GM12872 (cell line): ENCODE data around the gene ATG16L1.

ENCODE experiments used
- TF ChIP-seq, protein P1 (sequence below): IDR thresholded peaks from 3 replicates; pipeline ENCODE4 v1.5.1; 2011; ENCODE audit warnings: low read depth, mild to moderate bottlenecking, low read length, moderate library complexity; ENCODE audit not compliant: insufficient read depth

Gene ATG16L1

DNA sequence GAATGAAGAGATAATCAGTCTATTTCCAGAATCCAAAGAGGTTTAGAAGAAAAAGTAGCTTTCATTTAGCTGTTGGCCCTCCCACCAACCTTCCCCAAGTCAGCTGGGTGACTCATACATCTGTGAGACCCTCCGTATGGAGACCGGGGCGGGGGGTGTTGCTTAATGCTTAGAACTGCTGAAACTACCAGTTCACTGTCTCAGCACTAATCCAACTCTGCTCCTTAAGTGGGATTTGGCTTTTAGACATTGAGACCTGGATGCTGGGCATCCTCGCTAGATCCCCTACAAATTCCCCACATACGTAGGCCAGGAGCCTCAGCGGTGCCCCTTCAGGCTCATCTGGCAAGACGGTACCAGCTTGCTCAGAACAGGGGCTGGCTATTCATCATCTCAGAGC lies 56.1 kb downstream of the ATG16L1 start, which contains the start of gene SAG:
Gene SAG, plus strand, starts transcription at position 252 of the 400 bp plus-strand sequence. CDS start 1,374 bp downstream, outside the sequence.
- TF ChIP-seq, protein P1, sequence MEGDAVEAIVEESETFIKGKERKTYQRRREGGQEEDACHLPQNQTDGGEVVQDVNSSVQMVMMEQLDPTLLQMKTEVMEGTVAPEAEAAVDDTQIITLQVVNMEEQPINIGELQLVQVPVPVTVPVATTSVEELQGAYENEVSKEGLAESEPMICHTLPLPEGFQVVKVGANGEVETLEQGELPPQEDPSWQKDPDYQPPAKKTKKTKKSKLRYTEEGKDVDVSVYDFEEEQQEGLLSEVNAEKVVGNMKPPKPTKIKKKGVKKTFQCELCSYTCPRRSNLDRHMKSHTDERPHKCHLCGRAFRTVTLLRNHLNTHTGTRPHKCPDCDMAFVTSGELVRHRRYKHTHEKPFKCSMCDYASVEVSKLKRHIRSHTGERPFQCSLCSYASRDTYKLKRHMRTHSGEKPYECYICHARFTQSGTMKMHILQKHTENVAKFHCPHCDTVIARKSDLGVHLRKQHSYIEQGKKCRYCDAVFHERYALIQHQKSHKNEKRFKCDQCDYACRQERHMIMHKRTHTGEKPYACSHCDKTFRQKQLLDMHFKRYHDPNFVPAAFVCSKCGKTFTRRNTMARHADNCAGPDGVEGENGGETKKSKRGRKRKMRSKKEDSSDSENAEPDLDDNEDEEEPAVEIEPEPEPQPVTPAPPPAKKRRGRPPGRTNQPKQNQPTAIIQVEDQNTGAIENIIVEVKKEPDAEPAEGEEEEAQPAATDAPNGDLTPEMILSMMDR, result no peak

DNA sequence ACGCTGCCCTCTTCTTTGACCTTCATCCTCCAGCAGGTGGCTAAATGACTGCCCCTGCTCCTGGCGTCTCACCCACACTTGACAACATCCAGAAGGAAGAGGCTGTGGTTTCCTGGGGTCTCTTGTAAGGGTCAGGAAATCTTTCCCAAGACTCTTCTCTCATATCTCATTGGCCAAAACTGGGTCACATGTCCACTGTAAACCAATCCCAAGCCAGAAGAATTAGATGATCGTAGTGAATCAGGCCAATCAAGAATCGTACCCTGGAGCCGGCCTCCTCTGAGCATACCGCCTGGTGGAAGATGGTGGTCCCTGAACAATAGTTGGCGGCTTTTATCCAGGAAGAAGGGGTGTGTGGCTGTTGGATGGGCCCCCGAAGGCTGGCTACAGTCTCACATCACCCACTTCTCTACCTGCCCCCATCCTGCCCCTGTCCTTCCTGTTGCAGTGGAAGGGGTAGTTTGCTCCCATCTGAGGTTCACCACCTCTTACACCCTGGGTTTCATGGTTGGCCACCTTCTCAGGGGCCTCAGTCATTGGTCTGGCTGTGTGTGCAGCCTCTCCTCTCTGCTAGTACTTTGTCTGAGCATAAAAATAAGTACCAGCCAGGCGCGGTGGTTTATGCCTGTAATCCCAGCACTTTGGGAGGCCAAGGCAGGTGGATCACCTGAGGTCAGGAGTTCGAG lies 59.9 kb downstream of the ATG16L1 start:
- TF ChIP-seq, protein P1, result no peak

DNA sequence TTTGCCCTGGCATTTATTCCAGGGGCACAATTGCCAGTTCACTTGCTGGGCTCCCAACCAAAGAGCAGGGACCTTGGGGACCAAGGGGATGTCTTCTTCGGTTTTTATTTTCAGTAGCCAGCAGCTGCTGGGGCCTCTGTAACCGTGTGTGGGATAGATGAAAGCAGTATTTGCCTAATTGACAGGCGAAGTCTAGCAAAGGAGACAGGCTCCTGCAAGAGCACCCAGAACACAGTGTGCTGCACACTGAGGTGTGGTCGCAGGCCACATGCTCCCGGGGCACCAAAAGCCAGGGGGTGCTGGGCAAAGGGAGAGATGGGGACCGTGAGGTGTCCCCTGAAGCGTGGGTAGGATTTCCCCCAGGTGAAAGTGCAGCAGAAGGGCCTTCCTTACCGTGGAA lies 61.4 kb downstream of the ATG16L1 start:
- TF ChIP-seq, protein P1, result no peak

- TF ChIP-seq, protein P1, result no peak
These were observed 62.9 kb downstream of the ATG16L1 start for GRCh38 chr2:233314180-233314925.

- TF ChIP-seq, protein P1, result no peak
These were observed 65.9 kb downstream of the ATG16L1 start for GRCh38 chr2:233317196-233317943.

GRCh38 chr2:233319256-233319655 lies 67.8 kb downstream of the ATG16L1 start:
- TF ChIP-seq, protein P1, result no peak

GRCh38 chr2:233320470-233320869 lies 69.0 kb downstream of the ATG16L1 start:
- TF ChIP-seq, protein P1, result no peak
